Stimulated activated CD4-positive, alpha-beta T cell treated with anti-CD3 and anti-CD28 coated beads, Interleukin-12 subunit alpha, Interleukin-12 subunit beta, amount 100 ng/mL, for 4 hours (primary cell): ENCODE results near the gene BIVM.
A peak's percentile ranks its signal among the peaks of the same experiment; 100 is the strongest.

Experiments used
- DNase-seq: peaks from one replicate; pipeline ENCODE4 v3.0.0-alpha.2; 2020

BIVM gene

GRCh38 chr13:102846261-102847015, 47.5 kb downstream of the BIVM start:
- DNase-seq = peak; percentile 28

DNA sequence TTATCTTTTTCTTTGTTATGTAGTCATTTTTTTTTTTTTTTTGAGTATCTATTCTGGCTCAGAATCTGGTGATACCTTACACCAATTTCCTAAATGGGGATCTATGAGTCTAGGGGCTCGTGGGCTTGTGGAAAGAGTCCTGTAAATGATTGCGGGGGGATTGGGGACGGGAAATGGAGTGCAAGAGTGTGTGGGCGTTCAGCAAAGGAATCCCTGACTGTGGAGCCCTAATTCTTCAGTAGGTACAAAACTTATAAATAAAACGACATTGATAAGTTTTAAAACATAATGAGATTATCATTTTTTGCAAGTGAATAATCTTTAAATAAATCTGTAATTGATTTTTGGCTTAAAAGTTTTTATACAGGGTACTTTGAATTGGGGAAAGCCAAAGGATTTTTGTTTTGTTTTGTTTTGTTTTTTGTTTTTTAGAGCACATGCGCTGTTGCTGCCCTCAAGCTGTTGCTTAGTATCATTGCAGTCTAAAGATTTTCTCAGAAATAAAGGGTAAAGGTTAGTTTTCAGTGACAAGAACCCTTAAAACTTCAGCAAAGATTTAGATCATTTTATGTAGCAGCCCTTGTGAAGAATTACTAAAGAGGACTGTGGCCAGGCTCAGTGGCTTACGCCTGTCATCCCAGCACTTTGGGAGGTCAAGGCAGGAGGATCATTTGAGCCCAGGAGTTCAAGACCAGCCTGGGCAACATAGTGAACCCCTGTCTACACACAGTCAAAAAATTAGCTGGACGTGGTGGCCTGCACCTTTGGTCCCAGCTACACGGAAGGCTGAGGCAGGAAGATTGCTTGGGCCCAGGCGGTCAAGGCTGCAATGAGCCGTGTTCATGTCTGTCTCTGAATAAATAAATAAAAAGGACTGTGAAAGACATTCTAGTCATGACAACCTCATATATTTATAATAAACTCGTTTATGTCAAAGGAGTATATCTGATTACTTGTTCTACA, 48.6 kb downstream of the BIVM start:
- no peak for DNase-seq

DNA sequence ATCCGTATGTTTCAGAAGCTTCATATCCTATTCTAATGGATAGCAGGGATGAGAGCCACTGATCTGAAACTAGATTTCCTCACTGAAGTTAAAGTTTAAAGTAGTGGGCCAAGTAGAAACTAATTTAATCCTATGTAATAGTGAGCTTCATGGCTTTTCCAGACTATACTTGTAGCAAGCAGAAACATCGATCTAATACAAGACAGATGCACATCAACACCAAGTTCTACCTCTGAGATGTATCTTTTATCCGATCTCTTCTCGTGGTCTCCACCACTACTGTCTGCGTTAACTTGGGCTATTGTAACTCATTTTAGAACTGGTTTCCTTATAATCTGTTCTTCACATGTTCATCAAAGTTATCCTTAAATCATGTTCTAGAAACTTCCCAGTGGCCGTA, 50.0 kb downstream of the BIVM start:
- no peak for DNase-seq

- DNase-seq = no peak
Observed at GRCh38 chr13:102852556-102852955, 53.6 kb downstream of the BIVM start.

- DNase-seq = no peak
Observed at GRCh38 chr13:102854675-102855074, 55.8 kb downstream of the BIVM start.

GRCh38 chr13:102856557-102856956, 57.6 kb downstream of the BIVM start:
- DNase-seq = no peak

DNA sequence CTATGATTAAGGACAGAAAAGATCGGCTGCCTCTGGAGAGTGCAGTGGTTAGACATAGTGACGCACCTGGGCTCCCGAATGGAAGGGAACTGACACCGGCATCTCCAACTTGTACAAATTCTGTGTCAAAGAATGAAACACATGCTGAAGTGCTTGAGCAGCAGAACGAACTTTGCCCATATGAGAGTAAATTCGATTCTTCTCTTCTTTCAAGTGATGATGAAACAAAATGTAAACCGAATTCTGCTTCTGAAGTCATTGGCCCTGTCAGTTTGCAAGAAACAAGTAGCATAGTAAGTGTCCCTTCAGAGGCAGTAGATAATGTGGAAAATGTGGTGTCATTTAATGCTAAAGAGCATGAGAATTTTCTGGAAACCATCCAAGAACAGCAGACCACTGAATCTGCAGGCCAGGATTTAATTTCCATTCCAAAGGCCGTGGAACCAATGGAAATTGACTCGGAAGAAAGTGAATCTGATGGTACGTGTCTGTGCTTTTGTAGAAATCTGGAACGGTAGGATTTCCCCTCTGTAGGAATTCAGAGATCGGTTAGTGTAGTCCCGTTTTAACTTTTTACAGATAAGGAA, 63.8 kb downstream of the BIVM start:
- no peak for DNase-seq

DNA sequence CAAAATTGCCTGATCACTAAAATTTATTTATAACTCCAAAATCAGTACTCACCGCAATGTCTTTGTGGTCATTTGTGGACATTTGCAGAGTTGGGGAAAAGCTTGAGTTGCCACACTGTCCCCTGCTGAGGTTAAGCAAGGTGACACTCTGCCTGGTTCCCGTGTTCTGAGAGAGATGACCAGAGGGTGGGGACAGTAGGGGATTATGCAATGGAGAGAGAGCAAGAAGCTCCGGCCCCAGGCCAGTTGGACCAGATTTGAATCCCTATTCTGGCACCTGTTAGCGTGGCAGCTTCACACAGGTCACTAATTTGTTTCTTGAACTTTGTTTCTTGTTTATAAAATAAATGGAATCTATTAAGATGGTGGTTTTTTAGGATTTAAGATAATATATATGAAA, 64.7 kb downstream of the BIVM start:
- no peak for DNase-seq

- no peak for DNase-seq
Observed at GRCh38 chr13:102868366-102868936, 69.5 kb downstream of the BIVM start.

DNA sequence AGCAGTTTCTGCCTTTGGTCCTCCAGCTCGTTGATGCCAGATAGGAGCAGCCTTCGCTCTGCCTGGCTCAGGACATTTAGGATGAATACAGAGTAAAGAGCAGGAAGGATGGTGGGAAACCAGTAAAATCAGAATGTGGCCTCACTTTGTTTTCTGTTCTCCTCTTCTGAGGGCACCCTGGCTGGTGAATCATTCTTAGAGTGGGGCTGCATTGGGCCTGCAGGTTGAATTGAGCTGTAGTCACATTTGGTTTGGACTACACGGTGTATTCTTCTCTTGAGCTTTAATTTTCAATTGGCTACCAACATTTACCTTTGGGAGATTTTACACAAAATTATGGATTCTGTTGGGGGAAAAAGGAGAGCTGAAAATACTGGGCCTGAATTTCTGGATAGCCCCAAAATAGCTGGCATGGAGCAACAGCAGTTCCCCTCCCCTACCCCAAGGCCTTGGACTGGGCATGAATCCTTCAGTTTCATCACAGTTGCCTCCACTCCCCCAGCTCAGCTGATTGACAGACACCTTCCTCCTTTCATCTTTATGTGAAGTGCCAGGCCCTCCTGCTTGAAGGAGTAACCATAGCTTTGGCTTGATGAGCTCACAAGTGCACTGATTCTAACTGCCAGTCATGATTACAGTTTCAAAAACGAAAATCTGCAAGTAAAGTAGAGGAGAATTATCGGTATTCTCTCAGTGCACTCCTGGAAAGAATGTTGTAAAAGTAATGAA, 71.2 kb downstream of the BIVM start:
- DNase-seq = no peak

GRCh38 chr13:102870677-102871415, 71.9 kb downstream of the BIVM start:
- DNase-seq = peak; percentile 41

GRCh38 chr13:102872131-102872530, 73.2 kb downstream of the BIVM start:
- DNase-seq = no peak

DNA sequence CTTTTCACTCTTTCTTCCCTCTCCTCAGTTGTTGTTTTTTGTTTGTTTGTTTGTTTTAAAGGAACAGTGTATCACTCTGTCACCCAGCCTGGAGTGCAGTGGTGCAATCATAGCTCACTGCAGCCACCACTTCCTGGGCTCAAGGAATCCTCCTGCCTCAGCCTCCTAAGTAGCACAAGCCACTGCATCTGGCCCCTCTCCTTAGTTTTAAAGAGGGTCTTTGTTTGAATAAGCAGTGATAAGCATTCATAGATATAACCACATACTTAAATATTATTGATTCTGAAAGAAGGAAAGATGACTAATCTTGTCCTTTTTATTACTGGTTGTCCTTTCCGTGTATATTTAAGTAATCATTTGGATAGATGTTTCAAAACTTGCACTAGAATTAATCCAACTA, 73.6 kb downstream of the BIVM start:
- no peak for DNase-seq

- no peak for DNase-seq
Observed at GRCh38 chr13:102873653-102874052, 74.7 kb downstream of the BIVM start.

DNA sequence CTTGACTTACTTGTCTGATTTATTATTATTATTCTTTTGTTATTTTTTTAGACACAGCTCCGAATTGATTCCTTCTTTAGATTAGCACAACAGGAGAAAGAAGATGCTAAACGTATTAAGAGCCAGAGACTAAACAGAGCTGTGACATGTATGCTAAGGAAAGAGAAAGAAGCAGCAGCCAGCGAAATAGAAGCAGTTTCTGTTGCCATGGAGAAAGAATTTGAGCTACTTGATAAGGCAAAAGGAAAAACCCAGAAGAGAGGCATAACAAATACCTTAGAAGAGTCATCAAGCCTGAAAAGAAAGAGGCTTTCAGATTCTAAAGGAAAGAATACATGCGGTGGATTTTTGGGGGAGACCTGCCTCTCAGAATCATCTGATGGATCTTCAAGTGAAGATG, 76.3 kb downstream of the BIVM start:
- DNase-seq = no peak

GRCh38 chr13:102877303-102877702, 78.4 kb downstream of the BIVM start:
- DNase-seq = no peak

- no peak for DNase-seq
Observed at GRCh38 chr13:102878481-102878880, 79.6 kb downstream of the BIVM start.

GRCh38 chr13:102879793-102880499, 81.0 kb downstream of the BIVM start:
- DNase-seq = no peak

GRCh38 chr13:102881819-102882686, 83.1 kb downstream of the BIVM start:
- no peak for DNase-seq
